ENCODE results near the gene GAPDH. TPM values are rescaled to one million over a fixed set of nuclear protein-coding genes. Genes with fewer than 3 reads are reported as not detected.
"Not testable (repeated sequence)": the region's sequence is repeated elsewhere in the genome, so short reads cannot be mapped to it uniquely, and the experiment has no call there.

The GAPDH gene
- total RNA-seq, 4 donors from 2014 or later: 962 to 1,122 (median 1,020) TPM

GRCh38 chr12:6558014-6558760 is 23.9 kb downstream of the GAPDH start:
- H3K4me3 ChIP-seq; H3K27ac ChIP-seq; H3K36me3 ChIP-seq; DNase-seq; H3K27me3 ChIP-seq; intact Hi-C loops (cut with DNase I; ENCODE audit: low total_unique reads); H3K9me3 ChIP-seq: not testable (repeated sequence)
- H3K4me1 ChIP-seq: peaks cover 0 to 11% of the 10 kb centered on the region in 2 donors
- TF ChIP-seq CTCF (IDR thresholded peaks at IDR 0.05): peak in 2 of 4 experiments; percentile 23 to 44

DNA sequence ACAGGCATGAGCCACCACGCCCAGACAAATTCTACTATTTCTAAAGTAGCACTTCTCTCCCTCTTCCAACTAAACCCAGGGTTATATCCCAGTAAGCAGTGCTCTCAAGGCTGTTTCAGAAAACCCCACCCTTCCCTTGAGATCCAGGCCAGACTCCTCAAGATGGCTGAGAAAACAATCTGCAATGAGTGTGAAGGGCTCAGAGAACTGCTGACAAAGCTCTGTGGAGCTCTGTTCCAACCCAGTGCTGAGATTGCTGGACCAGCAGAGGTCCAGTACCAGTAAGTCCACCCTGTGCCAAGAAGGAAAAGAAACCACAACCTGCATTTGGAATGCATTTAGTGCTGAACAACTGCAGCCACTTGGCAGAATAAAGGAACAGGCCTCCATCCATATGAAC is 25.2 kb downstream of the GAPDH start:
- intact Hi-C loops (cut with DNase I; ENCODE audit: low total_unique reads): no loop called here
- TF ChIP-seq POLR2A (IDR thresholded peaks at IDR 0.05): no peak
- no peak for TF ChIP-seq CTCF (IDR thresholded peaks at IDR 0.05)
- H3K27ac ChIP-seq: no peak overlapping the region

GRCh38 chr12:6560501-6561205 is 26.3 kb downstream of the GAPDH start:
- Histone ChIP-seq H3K27ac (no peak overlapping the region), H3K36me3 (no peaks in the 10 kb centered on the region), H3K27me3 (no peaks in the 10 kb centered on the region), H3K4me3 (no peak overlapping the region), H3K9me3 (no peaks in the 10 kb centered on the region), H3K4me1 (no peaks in the 10 kb centered on the region)
- DNase-seq: no peak
- TF ChIP-seq POLR2A (IDR thresholded peaks at IDR 0.05) (no peak), CTCF (IDR thresholded peaks at IDR 0.05) (no peak)
- intact Hi-C loops (cut with DNase I; ENCODE audit: low total_unique reads): no loop called here

More for the DNA sequence above, 25.2 kb downstream of the GAPDH start:
- Histone ChIP-seq H3K4me3 (no peak overlapping the region), H3K9me3 (no peaks in the 10 kb centered on the region), H3K36me3 (no peaks in the 10 kb centered on the region), H3K27me3 (no peaks in the 10 kb centered on the region), H3K4me1 (no peaks in the 10 kb centered on the region)
- no peak for DNase-seq

DNA sequence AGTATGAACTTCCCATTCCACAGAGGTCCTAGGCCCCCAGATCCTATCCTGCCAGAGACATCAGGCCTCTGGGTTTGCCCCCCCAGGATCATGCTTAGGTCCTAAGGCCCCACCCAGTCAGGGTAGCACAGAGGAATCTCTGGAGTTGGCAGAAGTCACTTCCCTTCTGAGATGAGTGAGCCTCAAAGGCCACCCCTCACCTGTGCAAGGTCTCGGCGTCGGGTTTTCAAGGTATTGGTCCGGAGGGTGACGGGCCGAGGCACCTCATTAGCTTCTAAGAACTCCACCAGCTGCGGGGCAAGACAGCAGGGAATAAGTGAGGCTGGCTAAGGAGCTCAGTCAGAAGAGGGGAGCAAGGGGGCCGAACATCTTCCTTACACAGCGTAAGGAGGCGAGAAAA is 28.6 kb downstream of the GAPDH start:
- no peak for TF ChIP-seq POLR2A (IDR thresholded peaks at IDR 0.05)
- DNase-seq: no peak
- Histone ChIP-seq H3K27ac (no peak overlapping the region), H3K27me3 (no peaks in the 10 kb centered on the region), H3K9me3 (no peaks in the 10 kb centered on the region), H3K36me3 (no peaks in the 10 kb centered on the region), H3K4me3 (no peak overlapping the region), H3K4me1 (no peaks in the 10 kb centered on the region)
- intact Hi-C loops (cut with DNase I; ENCODE audit: low total_unique reads): no loop called here

- intact Hi-C loops (cut with DNase I; ENCODE audit: low total_unique reads): no loop called here
- Histone ChIP-seq H3K4me3 (no peak overlapping the region), H3K9me3 (no peaks in the 10 kb centered on the region), H3K36me3 (no peaks in the 10 kb centered on the region), H3K27me3 (no peaks in the 10 kb centered on the region), H3K4me1 (no peaks in the 10 kb centered on the region), H3K27ac (no peak overlapping the region)
- TF ChIP-seq CTCF (IDR thresholded peaks at IDR 0.05) (peak; percentile 43 to 72 (median 54)), POLR2A (IDR thresholded peaks at IDR 0.05) (no peak)
- peak; percentile 46 to 52 for DNase-seq
Observed at GRCh38 chr12:6563448-6564050, 29.2 kb downstream of the GAPDH start.

All from uterus (tissue), 4 donors.